ENCODE measurements around the gene CYP19A1.

The CYP19A1 gene

GRCh38 chr15:51218299-51218938 is 120.0 kb downstream of the CYP19A1 start:
- no peak for TF ChIP-seq CTCF (IDR thresholded peaks at IDR 0.05)
- Histone ChIP-seq H3K4me1 (no peaks in the 10 kb centered on the region), H3K4me3 (ENCODE audit: low read depth, low read length) (no peak overlapping the region), H3K79me2 (no peaks in the 10 kb centered on the region), H3K9ac (no peak overlapping the region), H3K27ac (no peak overlapping the region), H3K27me3 (ENCODE audit: control insufficient read depth, insufficient read depth, low read length) (no peaks in the 10 kb centered on the region), H3K9me3 (ENCODE audit: control insufficient read depth, low read length) (no peaks in the 10 kb centered on the region), H3K4me2 (ENCODE audit: low read length) (no peak overlapping the region), H3K36me3 (ENCODE audit: control insufficient read depth, insufficient read depth, low read length) (no peaks in the 10 kb centered on the region), H2AFZ (no peak overlapping the region)

GRCh38 chr15:51212909-51213308 is 125.5 kb downstream of the CYP19A1 start:
- Histone ChIP-seq H3K4me3 (ENCODE audit: low read depth, low read length) (no peak overlapping the region), H3K4me1 (no peaks in the 10 kb centered on the region), H2AFZ (no peak overlapping the region), H3K36me3 (ENCODE audit: control insufficient read depth, insufficient read depth, low read length) (no peaks in the 10 kb centered on the region), H3K4me2 (ENCODE audit: low read length) (no peak overlapping the region), H3K27me3 (ENCODE audit: control insufficient read depth, insufficient read depth, low read length) (no peaks in the 10 kb centered on the region), H3K27ac (no peak overlapping the region), H3K9ac (no peak overlapping the region), H3K79me2 (no peaks in the 10 kb centered on the region), H3K9me3 (ENCODE audit: control insufficient read depth, low read length) (no peaks in the 10 kb centered on the region)
- no peak for TF ChIP-seq CTCF (IDR thresholded peaks at IDR 0.05)

GRCh38 chr15:51212239-51212638 is 126.2 kb downstream of the CYP19A1 start:
- H3K9ac ChIP-seq: no peak overlapping the region
- H3K79me2 ChIP-seq: no peaks in the 10 kb centered on the region
- no peak overlapping the region for H3K4me2 ChIP-seq (ENCODE audit: low read length)
- no peaks in the 10 kb centered on the region for H3K27me3 ChIP-seq (ENCODE audit: control insufficient read depth, insufficient read depth, low read length)
- no peak overlapping the region for H3K27ac ChIP-seq
- no peak for TF ChIP-seq CTCF (IDR thresholded peaks at IDR 0.05)
- H2AFZ ChIP-seq: no peak overlapping the region
- H3K9me3 ChIP-seq (ENCODE audit: control insufficient read depth, low read length): no peaks in the 10 kb centered on the region
- H3K36me3 ChIP-seq (ENCODE audit: control insufficient read depth, insufficient read depth, low read length): no peaks in the 10 kb centered on the region
- H3K4me1 ChIP-seq: no peaks in the 10 kb centered on the region
- no peak overlapping the region for H3K4me3 ChIP-seq (ENCODE audit: low read depth, low read length)

- no peak for TF ChIP-seq CTCF (IDR thresholded peaks at IDR 0.05)
- no peaks in the 10 kb centered on the region for H3K9me3 ChIP-seq (ENCODE audit: control insufficient read depth, low read length)
- no peaks in the 10 kb centered on the region for H3K27me3 ChIP-seq (ENCODE audit: control insufficient read depth, insufficient read depth, low read length)
- H3K4me2 ChIP-seq (ENCODE audit: low read length): no peak overlapping the region
- H3K79me2 ChIP-seq: no peaks in the 10 kb centered on the region
- no peak overlapping the region for H3K27ac ChIP-seq
- no peaks in the 10 kb centered on the region for H3K36me3 ChIP-seq (ENCODE audit: control insufficient read depth, insufficient read depth, low read length)
- H2AFZ ChIP-seq: no peak overlapping the region
- H3K9ac ChIP-seq: no peak overlapping the region
- H3K4me3 ChIP-seq (ENCODE audit: low read depth, low read length): no peak overlapping the region
- no peaks in the 10 kb centered on the region for H3K4me1 ChIP-seq
These were observed 133.1 kb downstream of the CYP19A1 start for GRCh38 chr15:51205050-51205975.
